ENCODE data around the gene PTPN4. TPM values are rescaled to one million over a fixed set of nuclear protein-coding genes. Genes with fewer than 3 reads are reported as not detected.

PTPN4 gene
- total RNA-seq, 1 donor: 28.5 TPM

DNA sequence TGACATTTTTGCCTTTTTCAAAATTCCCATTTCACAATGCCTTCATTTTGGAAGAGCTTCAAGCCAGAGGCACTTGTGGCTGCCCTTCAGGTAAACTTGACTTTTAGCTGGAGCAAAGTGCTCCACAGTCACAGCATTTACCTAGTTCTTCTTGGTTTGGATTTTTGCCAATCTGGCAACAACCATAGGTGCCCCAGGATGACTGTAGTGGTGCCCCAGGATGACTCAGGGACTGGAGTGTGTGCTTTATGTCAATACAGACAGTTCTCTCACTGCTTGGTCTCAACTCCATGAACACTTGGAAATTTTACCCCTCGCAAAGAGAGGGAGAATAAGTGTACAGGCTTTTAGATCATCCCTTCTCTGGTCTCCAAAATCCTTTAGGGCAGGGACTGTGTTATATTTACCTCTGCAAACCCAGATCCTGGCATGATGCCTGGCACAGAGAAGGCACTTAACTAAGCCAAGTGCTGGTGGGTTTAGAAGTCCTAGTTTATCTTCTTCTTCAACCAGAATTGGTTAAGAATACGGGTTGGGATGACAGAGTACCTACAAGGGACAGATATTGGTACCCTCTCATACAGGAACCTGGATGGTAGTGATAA, 15.3 kb upstream of the PTPN4 start:
- TF ChIP-seq, protein P1, sequence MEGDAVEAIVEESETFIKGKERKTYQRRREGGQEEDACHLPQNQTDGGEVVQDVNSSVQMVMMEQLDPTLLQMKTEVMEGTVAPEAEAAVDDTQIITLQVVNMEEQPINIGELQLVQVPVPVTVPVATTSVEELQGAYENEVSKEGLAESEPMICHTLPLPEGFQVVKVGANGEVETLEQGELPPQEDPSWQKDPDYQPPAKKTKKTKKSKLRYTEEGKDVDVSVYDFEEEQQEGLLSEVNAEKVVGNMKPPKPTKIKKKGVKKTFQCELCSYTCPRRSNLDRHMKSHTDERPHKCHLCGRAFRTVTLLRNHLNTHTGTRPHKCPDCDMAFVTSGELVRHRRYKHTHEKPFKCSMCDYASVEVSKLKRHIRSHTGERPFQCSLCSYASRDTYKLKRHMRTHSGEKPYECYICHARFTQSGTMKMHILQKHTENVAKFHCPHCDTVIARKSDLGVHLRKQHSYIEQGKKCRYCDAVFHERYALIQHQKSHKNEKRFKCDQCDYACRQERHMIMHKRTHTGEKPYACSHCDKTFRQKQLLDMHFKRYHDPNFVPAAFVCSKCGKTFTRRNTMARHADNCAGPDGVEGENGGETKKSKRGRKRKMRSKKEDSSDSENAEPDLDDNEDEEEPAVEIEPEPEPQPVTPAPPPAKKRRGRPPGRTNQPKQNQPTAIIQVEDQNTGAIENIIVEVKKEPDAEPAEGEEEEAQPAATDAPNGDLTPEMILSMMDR (IDR thresholded peaks at IDR 0.05; ENCODE audit: insufficient read depth, low read depth, low read length): no peak
- no peak overlapping the region for H3K4me3 ChIP-seq (ENCODE audit: low read depth, low read length)
- DNase-seq (ENCODE audit: low read depth): no peak

DNA sequence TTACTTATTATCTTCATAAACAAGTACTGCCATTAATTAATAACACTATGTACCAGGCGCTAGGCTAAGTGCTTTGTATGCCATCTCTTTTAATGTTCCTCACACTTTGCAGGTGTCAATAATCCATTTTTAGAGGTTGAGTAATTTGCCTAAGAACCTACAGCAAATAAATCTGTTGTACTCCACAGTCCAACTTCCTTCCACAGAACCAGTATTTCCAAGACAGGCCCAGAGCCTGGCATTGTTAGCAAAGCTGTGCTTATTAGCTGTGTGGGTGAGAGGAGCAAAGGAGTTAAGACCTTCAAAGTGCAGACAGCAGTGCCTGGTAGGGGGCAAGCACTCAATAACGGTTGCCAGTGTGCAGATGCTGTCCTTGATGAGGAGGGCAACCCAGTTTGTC, 14.2 kb upstream of the PTPN4 start:
- TF ChIP-seq, protein P1 (IDR thresholded peaks at IDR 0.05; ENCODE audit: insufficient read depth, low read depth, low read length): no peak
- no peak for DNase-seq (ENCODE audit: low read depth)
- no peak overlapping the region for H3K4me3 ChIP-seq (ENCODE audit: low read depth, low read length)

DNA sequence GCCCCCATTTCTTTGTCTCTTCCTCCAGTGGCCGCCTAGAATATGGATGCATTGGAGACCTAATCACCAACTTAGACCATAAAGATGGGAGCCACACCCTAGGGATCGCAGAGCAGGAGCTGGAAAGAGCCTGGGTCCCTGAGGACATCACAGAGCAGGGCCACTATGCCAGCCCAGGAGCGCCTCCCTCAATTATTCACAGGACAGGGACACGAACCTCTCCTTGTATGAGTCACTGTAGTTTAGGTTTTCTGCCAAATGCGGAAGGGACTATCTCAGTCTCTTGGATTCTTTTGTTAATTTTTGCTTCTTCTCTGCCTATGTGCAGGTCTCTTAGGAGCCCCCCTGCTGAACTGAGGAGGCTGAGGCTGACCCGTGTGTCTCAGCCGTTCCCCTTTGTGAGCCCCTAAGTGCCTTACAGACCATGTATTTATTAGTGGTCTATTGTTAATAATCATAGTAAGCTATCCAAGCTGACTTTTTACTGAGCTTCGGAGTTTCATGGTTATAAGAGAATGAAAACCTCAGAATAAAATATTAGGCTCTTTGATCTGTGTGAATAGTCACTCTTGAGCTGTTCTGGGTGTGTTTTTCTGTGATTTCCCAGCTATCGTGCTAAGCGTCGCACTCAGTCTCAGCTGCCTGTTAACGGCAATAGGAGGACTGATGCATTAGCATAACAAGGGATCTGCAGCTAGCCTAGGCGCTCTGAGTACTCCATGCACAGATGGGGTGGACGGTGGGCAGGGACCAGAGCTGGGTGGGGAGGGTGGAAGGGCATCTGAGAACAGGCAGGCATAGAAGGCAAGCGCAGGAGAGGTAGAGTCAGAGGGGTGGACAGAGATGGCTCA, 12.7 kb upstream of the PTPN4 start:
- no peak for DNase-seq (ENCODE audit: low read depth)
- TF ChIP-seq, protein P1 (IDR thresholded peaks at IDR 0.05; ENCODE audit: insufficient read depth, low read depth, low read length): no peak
- H3K4me3 ChIP-seq (ENCODE audit: low read depth, low read length): no peak overlapping the region

DNA sequence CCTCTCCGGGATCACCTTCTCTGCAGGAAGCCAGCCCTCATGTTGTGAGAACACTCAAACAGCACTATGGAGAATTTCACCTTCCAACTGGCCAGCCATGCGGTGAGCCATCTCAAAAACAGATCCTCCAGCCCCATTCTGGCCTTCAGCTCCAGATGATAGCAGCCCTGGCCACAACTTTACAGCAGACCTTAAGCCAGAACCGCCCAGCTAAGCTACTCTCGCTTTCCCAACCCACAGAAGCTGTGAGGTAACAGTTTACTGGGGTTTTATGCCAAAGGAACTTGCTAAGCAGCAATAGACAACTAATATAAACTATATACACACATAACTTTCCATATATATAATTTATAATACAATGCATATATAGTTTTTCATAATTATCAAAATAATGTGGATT, 11.6 kb upstream of the PTPN4 start:
- DNase-seq (ENCODE audit: low read depth): peak; percentile 17
- no peak overlapping the region for H3K4me3 ChIP-seq (ENCODE audit: low read depth, low read length)
- TF ChIP-seq, protein P1 (IDR thresholded peaks at IDR 0.05; ENCODE audit: insufficient read depth, low read depth, low read length): no peak

DNA sequence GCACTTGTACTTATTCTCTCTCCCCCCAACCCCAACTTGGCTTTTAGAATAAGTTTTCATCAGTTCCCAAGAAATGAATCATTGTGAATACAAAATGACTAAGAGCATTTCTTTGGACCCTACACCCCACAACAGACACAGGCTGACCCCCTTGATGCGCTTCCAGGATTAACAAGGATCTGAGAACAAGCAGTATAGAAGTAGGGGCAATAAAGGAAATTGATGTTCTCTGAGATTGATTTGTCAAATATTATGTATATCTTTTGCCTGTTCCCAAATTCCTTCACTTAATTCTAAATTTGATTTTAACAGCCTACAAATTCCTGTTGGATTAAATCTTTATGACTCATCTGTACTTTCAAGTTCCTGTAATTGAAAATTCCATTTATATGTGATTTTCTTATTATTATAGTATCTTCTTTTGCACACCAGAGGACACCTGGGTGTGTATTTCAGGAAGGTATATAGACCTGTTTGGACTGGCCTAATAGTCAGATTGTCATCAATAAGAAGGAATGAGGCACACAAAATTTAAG, 10.2 kb upstream of the PTPN4 start:
- H3K4me3 ChIP-seq (ENCODE audit: low read depth, low read length): no peak overlapping the region
- TF ChIP-seq, protein P1 (IDR thresholded peaks at IDR 0.05; ENCODE audit: insufficient read depth, low read depth, low read length): no peak
- DNase-seq (ENCODE audit: low read depth): no peak

DNA sequence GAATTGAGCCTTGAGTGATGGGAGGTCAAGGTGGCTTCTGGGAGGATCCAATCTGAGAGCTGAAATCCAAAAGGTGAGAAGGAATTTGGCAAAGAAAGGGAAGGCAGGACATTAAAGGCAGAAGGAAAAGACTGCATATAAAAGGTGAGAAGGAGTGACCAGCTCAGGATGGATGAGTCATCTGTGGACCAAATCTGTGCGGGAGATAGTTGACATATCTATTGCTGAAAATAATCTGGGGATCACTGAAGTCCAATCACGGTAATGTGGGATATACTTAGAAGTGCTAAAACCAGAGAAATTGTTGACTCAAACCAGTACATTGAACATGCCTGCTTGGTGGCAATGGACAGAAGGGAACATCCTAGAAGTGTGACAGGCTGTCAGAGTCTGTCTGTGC, 8.0 kb upstream of the PTPN4 start:
- no peak overlapping the region for H3K4me3 ChIP-seq (ENCODE audit: low read depth, low read length)
- TF ChIP-seq, protein P1 (IDR thresholded peaks at IDR 0.05; ENCODE audit: insufficient read depth, low read depth, low read length): no peak
- no peak for DNase-seq (ENCODE audit: low read depth)

Data from fibroblast of villous mesenchyme (primary cell).